COLO668 (cell line): Measurements from ENCODE around the gene SELENON.

Experiments
- DNase-seq: peaks from one replicate; lab custom pipeline; 2025; ENCODE audit not compliant: unreplicated experiment; lab: John Stamatoyannopoulos, UW

The SELENON gene

GRCh38 chr1:25790472-25790871 lies 9.5 kb upstream of the SELENON start:
- DNase-seq, result no peak

DNA sequence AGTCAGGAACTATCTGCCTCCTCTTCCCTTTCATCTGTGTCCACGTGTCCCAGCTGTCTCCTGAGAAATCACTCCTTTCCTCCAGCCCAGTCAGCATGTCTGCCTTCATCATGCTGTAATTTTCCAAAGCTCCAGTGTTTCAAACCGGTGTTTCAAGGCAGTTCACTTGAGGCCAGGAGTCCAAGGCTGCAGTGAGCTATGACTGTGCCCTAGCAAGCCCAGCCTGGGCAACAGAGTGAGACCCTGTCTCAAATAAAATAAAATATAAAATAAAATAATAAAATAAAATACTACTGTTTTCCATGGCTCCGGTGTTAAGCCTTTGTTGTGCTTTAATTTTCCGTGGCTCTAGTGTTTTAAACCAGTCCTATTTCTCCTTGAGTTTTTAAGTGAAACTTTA lies 7.9 kb upstream of the SELENON start:
- DNase-seq, result no peak

- DNase-seq, result no peak
Measured at GRCh38 chr1:25793585-25794170, 6.3 kb upstream of the SELENON start.

- DNase-seq, result no peak
Measured at GRCh38 chr1:25794325-25794724, 5.7 kb upstream of the SELENON start.

DNA sequence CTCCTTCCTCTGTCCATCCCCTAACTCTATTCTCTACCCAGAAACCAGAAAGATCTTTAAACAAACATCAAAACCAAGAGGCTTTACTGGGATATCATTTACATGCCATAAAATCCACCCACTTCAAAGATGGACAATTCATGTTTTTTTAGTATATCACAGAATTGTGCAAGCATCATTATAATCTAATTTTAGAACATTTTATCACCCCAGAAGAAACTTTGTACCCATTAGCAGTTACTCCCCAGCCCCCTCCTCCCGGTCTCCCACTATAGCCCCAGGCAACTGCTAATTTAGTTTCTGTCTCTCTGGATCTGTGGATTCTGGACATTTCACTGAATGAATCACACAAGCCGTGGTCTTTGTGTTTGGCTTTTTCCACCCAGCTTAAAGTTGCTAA lies 4.8 kb upstream of the SELENON start:
- DNase-seq, result no peak

DNA sequence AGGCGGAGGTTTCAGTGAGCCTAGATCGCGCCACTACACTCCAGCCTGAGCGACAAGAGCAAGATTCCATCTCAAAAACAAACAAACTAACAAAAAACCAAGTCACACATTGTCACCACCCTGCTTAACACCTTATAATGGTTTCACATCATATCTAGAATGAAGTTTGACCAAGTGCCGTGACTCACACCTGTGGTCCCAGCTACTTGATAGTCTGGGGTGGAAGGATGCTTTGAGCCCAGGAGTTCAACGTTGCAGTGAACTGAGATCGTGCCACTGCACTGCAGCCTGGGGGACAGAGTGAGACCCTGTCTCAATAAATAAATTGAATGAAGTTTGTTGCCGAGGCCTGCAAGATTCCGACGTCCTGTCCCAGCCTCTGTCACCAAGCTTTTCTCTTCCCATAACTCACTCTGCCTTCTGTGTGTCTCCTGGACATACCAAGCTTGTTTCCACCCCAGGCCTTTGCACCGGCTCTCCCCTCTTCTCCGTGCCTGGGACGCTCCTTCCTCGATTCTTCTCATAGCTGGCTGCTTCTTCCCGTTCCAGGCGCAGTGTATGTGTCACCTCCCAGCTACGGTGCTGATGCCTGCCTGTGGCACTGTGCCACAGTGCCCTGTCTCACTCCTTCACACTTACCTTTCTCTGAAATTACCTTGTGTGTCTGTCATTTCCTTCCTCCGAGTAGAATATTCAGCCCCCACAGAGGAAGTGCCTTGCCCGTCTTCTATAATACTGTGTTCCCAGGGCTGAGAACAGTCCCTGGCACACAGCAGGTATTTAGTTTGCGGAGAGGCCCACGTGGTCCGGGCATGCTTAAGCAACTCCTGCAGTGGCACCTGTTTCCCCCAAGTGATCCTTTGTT lies 3.8 kb upstream of the SELENON start:
- no peak for DNase-seq

DNA sequence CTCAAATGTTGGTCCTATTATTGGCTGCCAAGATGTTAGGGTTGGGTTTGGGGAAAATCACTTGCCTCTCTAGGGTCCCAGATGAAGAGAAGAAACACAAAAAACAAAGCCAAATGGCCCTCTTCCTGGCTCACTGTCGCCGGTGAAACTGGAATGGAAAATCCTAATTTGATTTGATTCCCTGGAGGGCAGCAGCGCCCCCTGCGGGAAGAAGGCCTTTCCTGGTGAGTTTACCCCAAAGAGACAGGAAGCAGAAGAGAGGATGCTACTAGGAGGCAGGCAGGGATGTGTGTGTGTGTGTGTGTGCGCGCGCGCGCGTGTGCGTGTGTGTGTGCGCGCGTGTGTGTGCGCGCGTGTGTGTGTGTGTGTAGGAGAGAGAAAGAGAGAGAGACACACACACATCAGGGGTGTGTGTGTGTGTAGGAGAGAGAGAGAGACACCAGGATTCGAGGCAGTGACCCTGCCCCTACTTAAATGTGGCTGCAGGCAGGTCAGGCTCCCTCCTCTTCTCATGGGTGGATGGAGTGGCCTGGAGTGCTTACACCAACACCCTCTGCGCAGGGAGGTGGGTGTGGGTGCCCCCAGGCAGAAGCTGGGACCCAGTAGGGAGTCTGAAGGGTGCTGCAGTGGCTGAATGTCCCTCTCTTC lies 3.1 kb upstream of the SELENON start:
- DNase-seq, result peak; percentile 97

DNA sequence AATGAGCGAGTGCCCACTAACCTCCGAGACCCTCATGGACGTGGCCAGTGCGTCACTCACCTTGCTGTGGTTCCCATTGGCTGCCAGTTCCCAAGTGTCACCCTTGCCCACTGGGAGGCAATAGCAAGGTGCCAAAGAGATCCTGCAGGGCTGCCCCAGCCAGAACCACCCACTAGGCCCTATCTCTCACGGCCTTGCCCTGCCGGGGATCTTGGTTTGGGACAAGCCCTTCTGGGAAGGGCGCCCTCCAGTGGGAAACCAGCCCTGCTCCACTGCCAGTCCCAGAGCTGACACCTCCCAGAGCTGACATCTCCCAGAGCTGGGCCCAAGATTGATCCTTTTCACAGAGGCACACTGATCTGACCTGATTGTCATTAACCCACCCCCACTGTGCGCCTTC lies 2.1 kb upstream of the SELENON start:
- peak; percentile 53 for DNase-seq

- no peak for DNase-seq
Measured at GRCh38 chr1:25798666-25799351, 1.2 kb upstream of the SELENON start.

DNA sequence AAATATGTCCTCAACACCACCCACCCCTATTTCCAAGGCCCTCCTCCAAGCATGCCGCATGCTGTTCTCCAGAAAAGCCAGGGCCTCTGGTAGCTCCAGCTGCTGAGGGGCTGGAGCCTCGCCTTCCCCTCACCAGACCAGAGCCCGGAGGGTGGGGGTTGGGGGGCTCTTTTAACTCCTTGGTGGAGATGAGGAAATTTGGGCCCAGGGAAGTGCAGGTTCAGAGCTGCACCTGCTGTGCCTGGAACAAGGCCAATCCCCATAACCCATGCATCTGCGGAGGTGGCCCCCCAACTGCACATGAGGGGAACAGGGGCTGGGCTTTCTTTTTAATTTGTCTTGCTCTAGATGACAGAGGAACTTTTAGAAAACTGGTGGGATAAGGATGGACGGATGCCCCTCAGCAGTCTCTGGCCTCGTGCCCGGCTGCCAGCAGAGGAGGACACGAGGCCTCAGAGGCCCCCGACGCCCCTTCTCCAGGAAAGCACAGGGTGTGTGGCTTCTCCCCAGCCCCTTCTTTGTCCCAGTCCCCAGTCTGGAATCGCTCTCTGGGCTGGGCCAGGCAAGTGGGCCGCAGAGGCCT lies 550 bp upstream of the SELENON start:
- peak; percentile 47 for DNase-seq

GRCh38 chr1:25800703-25801377 lies 847 bp downstream of the SELENON start:
- peak; percentile 35 for DNase-seq

DNA sequence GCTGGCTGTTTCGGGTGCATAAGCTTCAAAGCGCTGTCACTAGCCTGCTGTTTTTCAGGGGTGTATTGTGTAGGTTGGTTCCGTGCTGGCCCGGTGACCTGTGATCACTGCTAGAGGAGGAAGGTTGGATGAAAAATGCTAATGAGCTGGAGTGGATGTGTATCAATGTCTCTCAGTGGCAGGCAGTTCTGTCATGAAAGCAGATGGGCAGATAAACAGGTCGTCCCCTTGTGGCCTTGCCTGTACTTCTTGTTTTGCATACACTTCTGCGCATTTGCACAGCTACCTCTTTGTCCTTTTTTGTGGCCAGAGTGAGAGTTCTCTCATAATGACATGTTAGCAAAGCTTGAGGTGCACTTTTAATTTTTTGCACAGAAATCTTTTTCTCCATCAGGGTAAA lies 2.9 kb downstream of the SELENON start:
- no peak for DNase-seq

- DNase-seq, result no peak
Measured at GRCh38 chr1:25803368-25803767, 3.4 kb downstream of the SELENON start.

- no peak for DNase-seq
Measured at GRCh38 chr1:25804244-25804963, 4.4 kb downstream of the SELENON start.

GRCh38 chr1:25804964-25805862 lies 5.2 kb downstream of the SELENON start:
- DNase-seq, result no peak

GRCh38 chr1:25805863-25806225 lies 5.9 kb downstream of the SELENON start:
- no peak for DNase-seq

DNA sequence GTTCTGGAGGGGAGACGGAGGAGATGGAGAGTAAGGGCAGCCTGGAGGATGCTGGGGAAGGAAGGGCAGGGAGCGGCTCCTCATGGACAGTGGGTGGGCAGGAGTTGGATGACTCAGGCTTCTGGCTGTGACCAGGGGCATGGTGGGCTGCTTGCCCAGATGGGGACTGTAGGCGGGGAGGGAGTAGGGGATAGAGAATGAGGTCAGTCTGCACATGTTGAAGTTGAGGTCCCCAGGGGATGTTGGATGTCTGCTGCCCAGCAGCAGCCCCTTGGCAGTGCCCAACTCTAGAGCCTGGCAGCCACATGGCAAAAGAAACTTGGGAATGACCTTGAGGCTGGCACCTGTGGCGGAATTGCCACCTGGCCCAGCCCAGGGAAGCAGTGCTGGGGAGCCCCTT lies 6.4 kb downstream of the SELENON start:
- no peak for DNase-seq

DNA sequence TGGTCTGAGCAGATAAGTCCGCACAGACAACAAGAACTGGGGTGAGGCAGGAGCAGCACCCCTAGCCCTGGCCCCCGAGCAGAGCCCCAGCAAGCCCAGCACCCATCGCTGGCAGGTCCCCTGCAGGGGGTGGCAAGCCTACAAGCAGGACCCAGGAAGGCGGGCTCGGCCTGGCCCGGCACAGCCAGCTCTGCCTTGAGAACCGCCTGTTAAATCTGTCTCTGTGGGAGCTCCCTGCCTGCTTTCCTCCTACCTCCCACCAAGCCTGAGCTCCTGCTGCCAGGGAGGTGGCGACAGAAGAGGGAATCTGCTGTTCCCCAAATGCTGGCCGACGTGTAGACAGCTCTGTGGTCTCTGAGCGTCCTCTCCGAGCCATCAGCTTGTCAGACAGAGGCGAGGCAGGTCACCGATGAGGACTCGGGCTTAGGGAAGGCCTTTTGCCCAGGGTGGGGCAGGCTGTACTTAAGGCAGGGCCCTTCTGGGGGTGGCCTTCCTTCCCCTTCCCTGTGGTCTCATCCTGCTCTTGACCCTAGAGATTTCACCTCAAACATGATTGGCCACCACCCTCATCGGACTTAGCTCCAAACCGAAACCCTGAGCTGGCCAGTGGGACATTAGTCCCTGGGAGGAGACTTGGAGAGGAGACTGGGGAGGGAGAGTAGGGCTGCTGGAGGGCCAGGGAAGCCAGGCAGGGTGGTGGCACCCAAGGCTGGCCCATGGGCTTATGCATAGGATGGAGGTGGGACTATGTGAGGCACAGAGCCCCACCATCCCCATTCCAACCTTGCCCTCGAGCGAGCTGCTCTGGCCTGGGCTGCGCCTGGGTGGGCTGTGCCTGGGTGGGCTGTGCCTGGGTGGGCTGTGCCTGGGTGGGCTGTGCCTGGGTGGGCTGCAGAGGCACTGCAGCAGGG lies 7.7 kb downstream of the SELENON start:
- no peak for DNase-seq
